GM21367 (cell line): ENCODE results near the gene MYG1.
"Not testable (repeated sequence)": the region's sequence is repeated elsewhere in the genome, so short reads cannot be mapped to it uniquely, and the experiment has no call there.

Source experiments
- ATAC-seq: cut with Tn5 transposase; IDR thresholded peaks from one replicate; pipeline ENCODE4 v1.9.1; 2021; ENCODE audit not compliant: unreplicated experiment

MYG1 gene

GRCh38 chr12:53326460-53327185 is 27.1 kb downstream of the MYG1 start:
- no peak for ATAC-seq

DNA sequence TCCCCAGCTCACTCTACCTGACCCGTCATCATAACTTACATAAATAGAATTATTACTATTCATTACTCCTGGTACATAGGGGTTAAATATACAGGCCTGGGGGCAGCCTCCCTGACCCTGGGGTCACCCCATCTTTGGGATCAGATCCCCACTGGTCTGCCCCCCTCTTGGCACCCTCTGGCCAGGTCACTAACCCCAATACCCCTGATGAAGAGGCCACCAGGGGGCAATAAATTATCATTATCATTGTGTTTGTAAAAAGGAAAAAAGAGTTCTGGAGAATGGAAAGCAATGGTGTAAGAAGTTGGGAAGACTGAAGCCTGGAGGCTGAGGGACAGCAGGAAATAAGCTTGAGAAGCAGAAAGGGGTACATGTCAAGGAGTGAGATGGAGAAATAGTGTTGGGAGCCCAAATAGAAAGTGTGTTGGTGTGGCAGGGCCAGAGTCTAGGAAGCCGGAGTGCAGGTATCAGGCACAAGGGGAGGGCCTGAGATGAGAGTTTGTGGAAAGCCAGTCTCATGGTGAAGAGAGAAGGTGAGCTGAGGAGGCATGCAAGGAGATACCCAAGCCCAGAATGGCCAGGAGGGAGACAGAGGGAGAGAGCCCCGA is 28.0 kb downstream of the MYG1 start:
- ATAC-seq, result no peak

- ATAC-seq, result no peak
Observed at GRCh38 chr12:53328043-53328435, 28.5 kb downstream of the MYG1 start.

DNA sequence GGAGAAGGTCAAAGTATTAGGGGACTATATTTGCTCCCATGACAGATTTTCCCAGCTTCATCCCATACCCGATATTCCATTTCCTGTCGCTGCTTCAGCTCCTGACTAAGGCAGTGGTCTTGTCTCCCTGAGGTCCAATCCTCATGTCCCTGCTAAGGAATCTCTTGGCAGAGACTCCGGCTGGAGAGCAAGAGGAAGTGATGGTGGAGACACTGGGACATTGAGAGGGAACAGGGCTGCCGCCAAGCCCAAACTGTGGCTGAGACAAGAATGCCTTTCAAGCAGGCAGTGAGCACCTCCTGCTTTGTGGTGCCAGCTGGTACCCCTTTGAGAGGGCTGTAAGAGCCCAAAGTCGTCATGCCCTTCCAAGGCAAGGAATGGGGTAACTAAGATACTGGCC is 31.2 kb downstream of the MYG1 start:
- no peak for ATAC-seq

GRCh38 chr12:53332339-53332738 is 32.8 kb downstream of the MYG1 start:
- ATAC-seq, result not testable (repeated sequence)

DNA sequence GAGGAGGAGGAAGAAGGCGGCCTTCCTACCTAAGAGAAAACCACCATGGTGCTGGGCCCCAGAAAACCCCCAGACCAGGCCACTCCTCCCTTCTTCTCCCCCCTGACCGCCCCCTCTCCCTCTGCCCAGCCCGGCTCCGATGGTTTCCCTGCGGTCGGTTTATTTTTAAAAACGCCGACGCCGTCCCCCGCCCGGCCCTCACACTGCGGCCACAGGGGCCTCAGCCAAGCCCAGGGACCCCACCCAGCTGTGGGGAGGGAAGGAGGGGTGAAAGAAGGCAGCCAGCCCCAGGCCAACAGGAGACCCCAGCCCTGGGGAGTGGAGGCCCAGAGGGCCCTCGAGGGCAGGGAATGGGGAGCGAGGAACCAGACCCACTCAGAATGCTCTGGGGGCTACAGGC is 33.2 kb downstream of the MYG1 start:
- ATAC-seq, result no peak

DNA sequence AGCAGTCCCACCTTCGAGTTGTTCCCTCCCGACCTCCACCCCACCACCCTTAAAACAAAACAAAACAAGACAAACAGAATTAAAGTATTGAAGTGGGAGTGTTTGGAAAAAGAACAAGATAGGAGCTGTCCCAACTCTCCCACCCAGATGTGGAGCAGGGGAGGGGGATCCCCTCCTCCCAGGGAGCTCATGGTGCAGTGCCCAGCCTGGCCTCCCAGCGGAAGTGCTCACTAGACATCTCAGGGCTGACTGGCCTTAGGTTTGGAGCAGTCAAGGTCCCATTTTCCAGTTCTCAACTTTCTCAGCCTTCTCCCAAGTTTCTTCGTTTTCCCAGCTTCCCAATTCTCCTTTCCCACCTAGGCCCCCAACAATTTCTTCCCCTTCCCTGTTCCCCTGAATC is 33.8 kb downstream of the MYG1 start:
- no peak for ATAC-seq

GRCh38 chr12:53333845-53334244 is 34.4 kb downstream of the MYG1 start:
- no peak for ATAC-seq

DNA sequence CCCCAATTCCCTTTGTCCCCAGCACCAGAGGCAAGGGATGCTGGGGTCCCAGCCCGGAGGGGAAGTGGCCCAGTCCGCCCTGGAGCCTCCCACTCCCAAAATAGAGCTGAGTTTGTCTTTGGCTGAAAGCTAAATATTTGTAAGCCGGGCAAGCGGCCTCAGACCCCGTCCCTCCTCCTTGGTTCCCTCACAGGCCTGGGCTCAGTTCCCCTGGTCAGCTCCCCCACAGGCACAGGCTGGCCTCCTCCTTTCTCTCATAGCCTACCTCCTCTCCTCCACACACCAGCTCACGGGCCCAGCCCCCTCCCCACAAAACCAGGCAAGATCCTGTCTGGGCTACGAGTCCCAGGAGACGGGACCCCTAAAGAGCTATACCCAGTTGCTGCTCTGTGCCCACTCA is 35.3 kb downstream of the MYG1 start:
- no peak for ATAC-seq

DNA sequence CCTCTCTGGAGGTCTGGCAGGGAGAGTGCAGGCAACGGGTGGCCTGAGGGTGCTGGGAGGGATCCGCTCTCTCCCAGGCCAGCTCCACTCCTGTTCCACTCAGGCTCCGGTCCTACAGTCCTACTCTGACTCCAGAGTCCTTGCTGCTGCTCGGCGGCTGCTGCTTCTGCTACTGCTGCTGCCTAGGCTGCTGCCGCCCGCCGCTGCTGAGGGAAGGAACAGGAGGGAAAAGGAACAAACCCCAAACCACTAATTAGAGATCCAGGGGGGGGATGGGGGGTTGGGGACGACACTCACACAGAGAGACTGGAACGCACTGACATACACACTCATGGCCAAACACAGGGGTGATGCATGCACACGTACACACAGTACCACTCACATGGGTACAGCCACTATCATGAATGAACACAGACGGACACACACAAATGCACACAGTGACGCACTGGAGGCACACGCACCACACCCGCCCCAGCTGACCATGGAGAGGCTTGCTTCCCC is 36.7 kb downstream of the MYG1 start, which contains the start of gene SP7:
Gene SP7, minus strand, starts transcription at position 174 of the 501 bp plus-strand sequence. CDS start 708 bp downstream, outside the sequence.
- ATAC-seq, result no peak

GRCh38 chr12:53338017-53338416 is 38.5 kb downstream of the MYG1 start:
- no peak for ATAC-seq

- ATAC-seq, result no peak
Observed at GRCh38 chr12:53338916-53339315, 39.4 kb downstream of the MYG1 start.

- ATAC-seq, result no peak
Observed at GRCh38 chr12:53340398-53340797, 40.9 kb downstream of the MYG1 start.

- no peak for ATAC-seq
Observed at GRCh38 chr12:53343449-53343848, 44.0 kb downstream of the MYG1 start.

GRCh38 chr12:53343969-53344368 is 44.5 kb downstream of the MYG1 start:
- no peak for ATAC-seq

- ATAC-seq, result no peak
Observed at GRCh38 chr12:53344487-53344823, 45.0 kb downstream of the MYG1 start.

- no peak for ATAC-seq
Observed at GRCh38 chr12:53344824-53345485, 45.5 kb downstream of the MYG1 start.

DNA sequence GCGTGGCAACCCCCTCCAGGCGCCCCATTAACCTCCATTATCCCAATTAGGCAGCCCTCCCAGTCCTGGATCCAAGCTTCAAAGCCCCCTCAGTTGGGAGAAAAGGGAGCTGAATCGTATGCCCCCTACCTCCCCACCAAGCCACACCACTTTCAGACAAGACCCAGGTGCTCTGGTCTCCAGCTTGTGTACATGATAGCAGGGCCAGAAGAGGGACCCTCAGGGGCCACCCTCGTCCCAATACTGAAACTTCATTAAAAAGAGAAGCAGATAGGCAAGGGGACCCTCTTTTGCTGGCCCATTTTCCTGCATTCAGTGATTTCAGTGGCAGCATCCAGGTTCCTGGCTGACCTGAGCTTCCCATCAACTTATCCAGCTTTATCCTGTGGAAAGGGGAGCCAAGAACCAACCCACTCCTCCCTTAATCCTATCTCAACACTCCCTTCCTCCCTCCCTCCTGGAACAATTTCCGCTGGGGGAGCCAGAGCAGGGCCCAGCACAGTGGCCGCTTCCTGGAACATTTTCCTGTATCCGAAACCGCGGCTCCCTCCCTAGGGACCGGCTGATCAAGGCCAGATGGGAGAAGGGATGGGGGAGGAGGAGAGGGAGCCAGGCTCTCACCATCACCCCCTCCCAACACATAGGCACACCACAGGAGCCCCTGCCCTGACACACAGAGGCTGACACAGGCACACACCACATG is 46.1 kb downstream of the MYG1 start:
- no peak for ATAC-seq

- ATAC-seq, result no peak
Observed at GRCh38 chr12:53346491-53346890, 47.0 kb downstream of the MYG1 start.

- ATAC-seq, result no peak
Observed at GRCh38 chr12:53347905-53348304, 48.4 kb downstream of the MYG1 start.
